HCT116 (cell line): ENCODE data around the gene TNXB. TPM values are rescaled to one million over a fixed set of nuclear protein-coding genes. Genes with fewer than 3 reads are reported as not detected.
"Not testable (repeated sequence)": the region's sequence is repeated elsewhere in the genome, so short reads cannot be mapped to it uniquely, and the experiment has no call there.

Experiments
- ATAC-seq: fragments of 200-7000 bp; cut with Tn5 transposase; 2 replicates; pipeline ENCODE4 v1.9.1; 2020; ENCODE audit warnings: mild to moderate bottlenecking, moderate library complexity
- BruUV-seq: library from RNA; stranded (reverse); fragments of 400-500 nt; replicated peaks from 2 replicates; lab custom pipeline; 2021; lab: Mats Ljungman, UMichigan
- CTCF ChIA-PET: fragments of 300-600 bp; sonication (Branson Sonifier 250); formaldehyde crosslinking; loops from one replicate; lab custom pipeline; 2021; ENCODE audit warnings: antibody characterized with exemption; lab: Charles Lee
- POLR2A ChIA-PET: fragments of 300-600, 350-600 bp; sonication (Branson Sonifier 250); formaldehyde crosslinking; loops from one replicate; lab custom pipeline; 2021; ENCODE audit warnings: antibody characterized with exemption; lab: Charles Lee
- RAD21 ChIA-PET, 2 experiments: fragments of 300-600 bp; sonication (Branson Sonifier 250); formaldehyde crosslinking; loops; one replicate each; lab custom pipeline; 2023; ENCODE audit warnings: low total read pairs in 2 of 2; ENCODE audit not compliant: uncharacterized antibody in 2 of 2, unreplicated experiment in 2 of 2, low non-redundant PET in 1 of 2; lab: Charles Lee
- DNase-seq: peaks from one replicate; pipeline ENCODE4 v3.0.0-alpha.2; 2010; ENCODE audit warnings: low read depth, low spot score
- H2AFZ ChIP-seq: fragments of 200-600 bp; shearing (Covaris generic), sonication (generic); 2 replicates; pipeline ENCODE4 v1.6.1; 2017; ENCODE audit warnings: low read depth, mixed run types, mixed read lengths, antibody characterized with exemption, low read length; ENCODE audit not compliant: poor library complexity, severe bottlenecking
- H3K27ac ChIP-seq: 2 replicates; pipeline ENCODE4 v1.5.1; 2012; ENCODE audit warnings: low read depth, low read length
- H3K27me3 ChIP-seq: fragments of 200-600 bp; sonication (generic); 2 replicates; pipeline ENCODE4 v1.6.1; 2016; ENCODE audit warnings: mixed run types, low read length, mixed read lengths; ENCODE audit not compliant: insufficient read depth
- H3K36me3 ChIP-seq, 2 experiments: fragments of 200-500 bp in 1 of 2; fragments of 200-600 bp in 1 of 2; sonication (Bioruptor generic) in 1 of 2; sonication (generic) in 1 of 2; 2 replicates each; pipeline versions ENCODE4 v1.5.1 to v1.6.1; 2014 to 2016; ENCODE audit warnings: low read length in 2 of 2, inconsistent platforms in 1 of 2, mixed read lengths in 1 of 2, mixed run types in 1 of 2; ENCODE audit not compliant: insufficient read depth in 2 of 2, control insufficient read depth in 1 of 2
- H3K4me1 ChIP-seq, 2 experiments: fragments of 200-600 bp in 1 of 2; sonication (generic) in 1 of 2; 2 replicates each; pipeline versions ENCODE4 v1.5.1 to v1.6.1; 2012 to 2017; ENCODE audit warnings: low read length in 2 of 2, inconsistent platforms in 1 of 2, mild to moderate bottlenecking in 1 of 2, mixed read lengths in 1 of 2, mixed run types in 1 of 2, moderate library complexity in 1 of 2; ENCODE audit not compliant: insufficient read depth in 2 of 2, control insufficient read depth in 1 of 2
- H3K4me2 ChIP-seq: fragments of 200-600 bp; sonication (generic); 2 replicates; pipeline ENCODE4 v1.6.1; 2017; ENCODE audit warnings: mixed run types, low read length, mixed read lengths
- H3K4me3 ChIP-seq, 2 experiments: fragments of 200-600 bp in 1 of 2; sonication (generic) in 1 of 2; replicated peaks in 1 of 2; 2 replicates each; pipeline ENCODE4 v1.5.1; 2011 to 2016; ENCODE audit warnings: low read length in 2 of 2, control low read depth in 1 of 2, low read depth in 1 of 2, mild to moderate bottlenecking in 1 of 2, mixed read lengths in 1 of 2, mixed run types in 1 of 2
- H3K79me2 ChIP-seq: fragments of 200-600 bp; sonication (generic); 2 replicates; pipeline ENCODE4 v1.6.1; 2017; ENCODE audit warnings: mild to moderate bottlenecking, mixed run types, low read length, moderate library complexity, mixed read lengths; ENCODE audit not compliant: insufficient read depth
- H3K9ac ChIP-seq: fragments of 200-600 bp; sonication (generic); 2 replicates; pipeline ENCODE4 v1.6.1; 2016; ENCODE audit warnings: low read length, mixed read lengths
- H3K9me2 ChIP-seq: fragments of 200-600 bp; sonication (generic), shearing (Covaris generic); 2 replicates; pipeline ENCODE4 v1.6.1; 2017; ENCODE audit warnings: mixed run types, mild to moderate bottlenecking, moderate library complexity; ENCODE audit not compliant: insufficient read depth
- H3K9me3 ChIP-seq, 2 experiments: fragments of 200-500 bp in 1 of 2; fragments of 200-600 bp in 1 of 2; sonication (Bioruptor generic) in 1 of 2; sonication (generic) in 1 of 2; 2 replicates each; pipeline ENCODE4 v1.6.1; 2014 to 2017; ENCODE audit warnings: low read length in 2 of 2, mixed read lengths in 2 of 2, inconsistent platforms in 1 of 2, low read depth in 1 of 2, mild to moderate bottlenecking in 1 of 2, mixed run types in 1 of 2, moderate library complexity in 1 of 2; ENCODE audit not compliant: control insufficient read depth in 1 of 2, insufficient read depth in 1 of 2
- H4K20me1 ChIP-seq: fragments of 200-600 bp; sonication (generic), shearing (Covaris generic); 2 replicates; pipeline ENCODE4 v1.6.1; 2017; ENCODE audit warnings: mixed run types, mild to moderate bottlenecking, moderate library complexity; ENCODE audit not compliant: insufficient read depth
- intact Hi-C: fragments of 100-400 bp; cut with micrococcal nuclease; formaldehyde crosslinking; loops from 2 replicates; pipeline ENCODE4 v1.10.0; 2022
- total RNA-seq: library from RNA; stranded (reverse); gene quantifications from one replicate; pipeline ENCODE4 v1.2.1, GENCODE V29; 2021; ENCODE audit not compliant: unreplicated experiment

Gene TNXB
- total RNA-seq, 1 experiment from 2014 or later = 8.5 TPM

DNA sequence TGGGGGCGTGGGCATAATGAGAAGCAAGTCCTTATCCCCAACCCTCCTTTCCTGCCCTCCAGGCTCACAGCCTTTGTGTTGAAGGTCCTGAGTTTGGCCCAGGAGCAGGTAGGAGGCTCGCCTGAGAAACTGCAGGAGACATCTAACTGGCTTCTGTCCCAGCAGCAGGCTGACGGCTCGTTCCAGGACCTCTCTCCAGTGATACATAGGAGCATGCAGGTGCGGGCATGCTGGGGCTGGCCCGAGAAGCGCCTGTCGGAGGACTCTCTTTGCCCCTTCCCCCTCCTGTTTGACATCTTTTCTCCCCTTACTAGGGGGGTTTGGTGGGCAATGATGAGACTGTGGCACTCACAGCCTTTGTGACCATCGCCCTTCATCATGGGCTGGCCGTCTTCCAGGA lies 80.5 kb downstream of the TNXB start:
- POLR2A ChIA-PET, H3K4me1 ChIP-seq, RAD21 ChIA-PET, H2AFZ ChIP-seq, H3K9me3 ChIP-seq, H3K4me3 ChIP-seq, H3K79me2 ChIP-seq, BruUV-seq, H3K9ac ChIP-seq, H3K9me2 ChIP-seq, DNase-seq, CTCF ChIA-PET, H4K20me1 ChIP-seq, H3K4me2 ChIP-seq, H3K27ac ChIP-seq, ATAC-seq, intact Hi-C loops, H3K36me3 ChIP-seq, H3K27me3 ChIP-seq: not testable (repeated sequence)

DNA sequence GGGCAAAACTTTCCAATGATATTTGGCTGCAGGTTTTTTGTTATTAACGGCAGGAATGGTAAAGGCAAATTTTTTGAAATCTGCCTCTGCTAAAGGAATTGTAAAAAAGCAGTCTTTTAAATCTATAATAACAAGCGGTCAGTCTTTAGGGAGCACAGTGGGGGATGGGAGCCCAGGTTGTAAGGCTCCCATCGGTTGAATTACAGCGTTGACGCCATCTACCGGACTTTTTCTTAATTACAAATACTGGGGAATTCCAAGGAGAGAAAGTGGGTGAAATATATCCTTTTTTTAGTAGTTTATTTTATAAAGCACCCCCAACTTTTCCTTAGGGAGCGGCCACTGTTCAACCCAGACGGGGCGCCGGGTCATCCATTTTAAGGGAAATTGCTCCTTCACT lies 87.0 kb downstream of the TNXB start:
- H2AFZ ChIP-seq = not testable (repeated sequence)

DNA sequence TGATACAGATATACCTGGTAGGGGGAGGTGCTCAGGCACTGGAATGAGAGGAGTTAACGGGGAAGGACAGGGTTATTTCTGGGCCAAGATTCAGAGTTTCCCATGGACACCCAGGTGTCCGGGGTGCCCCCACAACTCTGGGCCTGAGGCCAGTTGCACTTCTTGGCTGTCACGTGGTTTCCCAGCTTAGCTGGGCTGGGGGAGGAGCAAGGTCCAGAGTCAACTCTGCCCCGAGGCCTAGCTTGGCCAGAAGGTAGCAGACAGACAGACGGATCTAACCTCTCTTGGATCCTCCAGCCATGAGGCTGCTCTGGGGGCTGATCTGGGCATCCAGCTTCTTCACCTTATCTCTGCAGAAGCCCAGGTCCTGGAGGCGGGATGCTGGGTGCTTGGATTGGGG lies 94.6 kb downstream of the TNXB start, which contains the start of gene C4B:
TSS of gene C4B (plus strand) at position 249 of the 400 bp plus-strand sequence. CDS start at position 300, 51 bp downstream.
- H3K27me3 ChIP-seq, H4K20me1 ChIP-seq, H3K4me1 ChIP-seq, intact Hi-C loops, BruUV-seq, H3K4me3 ChIP-seq, DNase-seq, H3K9me3 ChIP-seq, H3K9ac ChIP-seq, H2AFZ ChIP-seq, RAD21 ChIA-PET, H3K27ac ChIP-seq, POLR2A ChIA-PET, H3K79me2 ChIP-seq, H3K9me2 ChIP-seq, H3K4me2 ChIP-seq, H3K36me3 ChIP-seq, ATAC-seq, CTCF ChIA-PET: not testable (repeated sequence)

More for the DNA sequence above, 87.0 kb downstream of the TNXB start:
- 0 out of 2 replicates have a peak, but pooled peaks have one; percentile 49 for ATAC-seq
- POLR2A ChIA-PET, H3K36me3 ChIP-seq, H4K20me1 ChIP-seq, H3K79me2 ChIP-seq, H3K4me2 ChIP-seq, H3K27ac ChIP-seq, DNase-seq, H3K27me3 ChIP-seq, H3K4me1 ChIP-seq, BruUV-seq, CTCF ChIA-PET, RAD21 ChIA-PET, intact Hi-C loops, H3K9me2 ChIP-seq, H3K9ac ChIP-seq, H3K4me3 ChIP-seq, H3K9me3 ChIP-seq: not testable (repeated sequence)

DNA sequence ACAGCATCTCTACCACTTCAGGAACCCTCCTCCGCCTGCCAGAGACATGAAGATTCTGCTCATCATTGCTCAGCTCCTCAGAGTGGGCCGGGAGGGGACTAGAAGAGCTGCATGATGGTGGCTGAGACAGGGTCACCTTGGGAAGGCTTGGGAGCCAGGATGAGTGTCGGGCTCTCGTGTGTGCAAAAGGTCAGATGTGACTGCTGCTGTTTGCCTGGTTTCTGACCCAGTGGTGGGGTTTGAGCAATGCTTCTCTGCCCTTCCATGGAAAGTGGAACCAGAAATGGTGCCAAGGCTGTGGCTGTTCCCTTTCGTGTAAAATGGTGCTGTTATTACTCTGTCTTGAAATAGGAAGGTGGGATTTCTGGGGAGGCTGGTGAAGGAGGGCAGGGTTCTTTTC lies 95.4 kb downstream of the TNXB start:
- intact Hi-C loops, RAD21 ChIA-PET: not testable (repeated sequence)

More for the DNA sequence above, 95.4 kb downstream of the TNXB start:
- BruUV-seq, H3K9me3 ChIP-seq, H3K36me3 ChIP-seq, H3K27ac ChIP-seq, H2AFZ ChIP-seq, H4K20me1 ChIP-seq, H3K4me2 ChIP-seq, H3K27me3 ChIP-seq, H3K9me2 ChIP-seq, H3K9ac ChIP-seq, DNase-seq, CTCF ChIA-PET, POLR2A ChIA-PET, H3K4me3 ChIP-seq, ATAC-seq, H3K79me2 ChIP-seq, H3K4me1 ChIP-seq: not testable (repeated sequence)
